ENCODE results near the gene XPO6. TPM values are rescaled to one million over a fixed set of nuclear protein-coding genes. Genes with fewer than 3 reads are reported as not detected.

XPO6 gene
- 100 to 1,000 TPM; 355 to 403 (median 391) TPM for total RNA-seq
- total RNA-seq (2013), result 289 TPM
- 272 to 450 (median 348) reads per million in 29 experiments for total RNA-seq

GRCh38 chr16:28211758-28212531 lies at the start of gene XPO6:
TSS of gene XPO6 (minus strand) at chr16:28211965. CDS start at chr16:28211368, 597 bp downstream.
- Mint-ChIP-seq H3K27ac (peak within 1 kb of the TSS; percentile 89 to 91), H3K4me3 (peak within 1 kb of the TSS; percentile 78 to 90 (median 86)), H3K27me3 (no peaks in the 10 kb centered on the region), H3K4me1 (peaks cover 29 to 40% (median 36%) of the 10 kb centered on the region in 3 donors), H3K9me3 (peaks cover 0 to 3% (median 2%) of the 10 kb centered on the region in 3 donors), H3K36me3 (peaks cover 12% of the 10 kb centered on the region)
- ATAC-seq (replicated peaks in 1 of 4) (peak; percentile 84 to 90 (median 86)), DNase-seq (peak; percentile 91 to 99 (median 98))
- Histone ChIP-seq H3K36me3 (ENCODE audit: control insufficient read depth in 2 of 2, extremely low read depth in 1 of 2, insufficient read depth in 1 of 2, low read length in 1 of 2) (peaks cover 0 to 18% of the 10 kb centered on the region in 2 donors), H3K4me3 (ENCODE audit: control insufficient read depth in 1 of 2, extremely low read depth in 1 of 2, low read length in 1 of 2) (peak within 1 kb of the TSS; percentile 89 to 93), H3K27ac (ENCODE audit: low read length) (peak within 1 kb of the TSS; percentile 60), H3K4me1 (ENCODE audit: control insufficient read depth in 1 of 2, extremely low read depth in 1 of 2, insufficient read depth in 2 of 2, low read length in 2 of 2) (peaks cover 24 to 38% of the 10 kb centered on the region in 2 experiments), H3K9me3 (no peaks in the 10 kb centered on the region), H3K27me3 (replicated peaks in 1 of 2; ENCODE audit: control insufficient read depth in 2 of 2, extremely low read depth in 1 of 2, insufficient read depth in 2 of 2, low read length in 1 of 2) (no peaks in the 10 kb centered on the region)
- under 1% methylated on average over 55 of the region's 76 CpGs for WGBS (ENCODE audit: insufficient coverage)
- ChIA-PET POLR2A (interaction anchor here in 1 of 2 donors (0.6 kb wide), 1 partner anchor 23 kb away, joined by 10 read pairs; no protein-coding TSS in a partner anchor), CTCF (interaction anchor here in 1 of 2 donors (1.1 to 2.7 kb wide), 5 partner anchors 10 to 75 kb away, joined by 3 to 12 read pairs (median 7); no protein-coding TSS in a partner anchor)

- no CpG with 5 or more reads among the region's 1 CpG for whole genome bisulfite sequencing (ENCODE audit: insufficient coverage)
- peaks cover 0 to 61% of the 10 kb centered on the region in 2 experiments for H3K27me3 ChIP-seq (replicated peaks in 1 of 2; ENCODE audit: control insufficient read depth in 2 of 2, extremely low read depth in 1 of 2, insufficient read depth in 2 of 2, low read length in 1 of 2)
- Mint-ChIP-seq H3K27me3 (peaks cover 5 to 11% of the 10 kb centered on the region in 2 donors), H3K4me3 (peak overlapping the region in 1 of 3 donors; percentile 41), H3K4me1 (peaks cover 7 to 30% (median 16%) of the 10 kb centered on the region in 3 donors), H3K36me3 (no peaks in the 10 kb centered on the region), H3K9me3 (peaks cover 0 to 5% (median 0%) of the 10 kb centered on the region in 3 donors), H3K27ac (no peak overlapping the region)
- H3K9me3 ChIP-seq, result no peaks in the 10 kb centered on the region
- ChIA-PET POLR2A (no interaction called here), CTCF (interaction anchor here in 1 of 2 donors (0.5 kb wide), 1 partner anchor 684 kb away, joined by 3 read pairs; no protein-coding TSS in a partner anchor)
- H3K4me1 ChIP-seq (ENCODE audit: control insufficient read depth in 1 of 2, extremely low read depth in 1 of 2, insufficient read depth in 2 of 2, low read length in 2 of 2), result peaks cover 0 to 22% of the 10 kb centered on the region in 2 experiments
- no peak for ATAC-seq (replicated peaks in 1 of 4)
- no peak overlapping the region for H3K4me3 ChIP-seq (ENCODE audit: control insufficient read depth in 1 of 2, extremely low read depth in 1 of 2, low read length in 1 of 2)
- H3K36me3 ChIP-seq (ENCODE audit: control insufficient read depth in 2 of 2, extremely low read depth in 1 of 2, insufficient read depth in 1 of 2, low read length in 1 of 2), result no peaks in the 10 kb centered on the region
- H3K27ac ChIP-seq (ENCODE audit: low read length), result no peak overlapping the region
- no peak for DNase-seq
These were observed 48.4 kb upstream of the XPO6 start for GRCh38 chr16:28260193-28260592.

- H3K27ac Mint-ChIP-seq, result no peak overlapping the region
- Histone ChIP-seq H3K4me1 (ENCODE audit: control insufficient read depth in 1 of 2, extremely low read depth in 1 of 2, insufficient read depth in 2 of 2, low read length in 2 of 2) (peaks cover 0 to 22% of the 10 kb centered on the region in 2 experiments), H3K27me3 (replicated peaks in 1 of 2; ENCODE audit: control insufficient read depth in 2 of 2, extremely low read depth in 1 of 2, insufficient read depth in 2 of 2, low read length in 1 of 2) (peaks cover 0 to 57% of the 10 kb centered on the region in 2 experiments), H3K36me3 (ENCODE audit: control insufficient read depth in 2 of 2, extremely low read depth in 1 of 2, insufficient read depth in 1 of 2, low read length in 1 of 2) (no peaks in the 10 kb centered on the region), H3K27ac (ENCODE audit: low read length) (no peak overlapping the region), H3K4me3 (ENCODE audit: control insufficient read depth in 1 of 2, extremely low read depth in 1 of 2, low read length in 1 of 2) (no peak overlapping the region), H3K9me3 (no peaks in the 10 kb centered on the region)
- peaks cover 0 to 5% (median 0%) of the 10 kb centered on the region in 3 donors for H3K9me3 Mint-ChIP-seq
- H3K4me1 Mint-ChIP-seq, result peaks cover 7 to 26% (median 12%) of the 10 kb centered on the region in 3 donors
- POLR2A ChIA-PET, result no interaction called here
- ATAC-seq (replicated peaks in 1 of 4), result no peak
- H3K4me3 Mint-ChIP-seq, result peak overlapping the region in 1 of 3 donors; percentile 41
- peaks cover 5 to 11% of the 10 kb centered on the region in 2 donors for H3K27me3 Mint-ChIP-seq
- no peak for DNase-seq
- 77% methylated on average over 6 of the region's 7 CpGs for WGBS (ENCODE audit: insufficient coverage)
- H3K36me3 Mint-ChIP-seq, result no peaks in the 10 kb centered on the region
- CTCF ChIA-PET, result interaction anchor here in 1 of 2 donors (0.5 kb wide), 1 partner anchor 685 kb away, joined by 3 read pairs; no protein-coding TSS in a partner anchor
These were observed 48.0 kb upstream of the XPO6 start for GRCh38 chr16:28259781-28260150.

GRCh38 chr16:28259091-28259780 lies 47.5 kb upstream of the XPO6 start:
- ATAC-seq (replicated peaks in 1 of 4), result peak; percentile 50 to 70 (median 60)
- no peak overlapping the region for H3K4me3 ChIP-seq (ENCODE audit: control insufficient read depth in 1 of 2, extremely low read depth in 1 of 2, low read length in 1 of 2)
- Mint-ChIP-seq H3K4me1 (peaks cover 7 to 21% (median 9%) of the 10 kb centered on the region in 3 donors), H3K4me3 (peak overlapping the region in 1 of 3 donors; percentile 41), H3K9me3 (peaks cover 0 to 5% (median 0%) of the 10 kb centered on the region in 3 donors), H3K27ac (no peak overlapping the region), H3K36me3 (no peaks in the 10 kb centered on the region), H3K27me3 (peaks cover 5 to 11% of the 10 kb centered on the region in 2 donors)
- ChIA-PET POLR2A (no interaction called here), CTCF (interaction anchor here in 1 of 2 donors (0.5 kb wide), 1 partner anchor 685 kb away, joined by 3 read pairs; no protein-coding TSS in a partner anchor)
- WGBS (ENCODE audit: insufficient coverage), result 79% methylated on average over 22 of the region's 29 CpGs
- no peaks in the 10 kb centered on the region for H3K36me3 ChIP-seq (ENCODE audit: control insufficient read depth in 2 of 2, extremely low read depth in 1 of 2, insufficient read depth in 1 of 2, low read length in 1 of 2)
- no peak overlapping the region for H3K27ac ChIP-seq (ENCODE audit: low read length)
- no peaks in the 10 kb centered on the region for H3K9me3 ChIP-seq
- peak in 2 of 35 experiments; percentile 4 to 17 for DNase-seq
- peaks cover 0 to 54% of the 10 kb centered on the region in 2 experiments for H3K27me3 ChIP-seq (replicated peaks in 1 of 2; ENCODE audit: control insufficient read depth in 2 of 2, extremely low read depth in 1 of 2, insufficient read depth in 2 of 2, low read length in 1 of 2)
- H3K4me1 ChIP-seq (ENCODE audit: control insufficient read depth in 1 of 2, extremely low read depth in 1 of 2, insufficient read depth in 2 of 2, low read length in 2 of 2), result peaks cover 0 to 22% of the 10 kb centered on the region in 2 experiments

- no peaks in the 10 kb centered on the region for H3K9me3 ChIP-seq
- no peaks in the 10 kb centered on the region for H3K36me3 ChIP-seq (ENCODE audit: control insufficient read depth in 2 of 2, extremely low read depth in 1 of 2, insufficient read depth in 1 of 2, low read length in 1 of 2)
- H3K36me3 Mint-ChIP-seq, result no peaks in the 10 kb centered on the region
- WGBS (ENCODE audit: insufficient coverage), result 61% methylated on average over 15 of the region's 18 CpGs
- peaks cover 0 to 48% of the 10 kb centered on the region in 2 experiments for H3K27me3 ChIP-seq (replicated peaks in 1 of 2; ENCODE audit: control insufficient read depth in 2 of 2, extremely low read depth in 1 of 2, insufficient read depth in 2 of 2, low read length in 1 of 2)
- H3K27ac ChIP-seq (ENCODE audit: low read length), result no peak overlapping the region
- peaks cover 5 to 8% of the 10 kb centered on the region in 2 donors for H3K27me3 Mint-ChIP-seq
- H3K4me3 ChIP-seq (ENCODE audit: control insufficient read depth in 1 of 2, extremely low read depth in 1 of 2, low read length in 1 of 2), result no peak overlapping the region
- no peak for ATAC-seq (replicated peaks in 1 of 4)
- ChIA-PET POLR2A (no interaction called here), CTCF (no interaction called here)
- H3K27ac Mint-ChIP-seq, result no peak overlapping the region
- H3K9me3 Mint-ChIP-seq, result peaks cover 0 to 5% (median 0%) of the 10 kb centered on the region in 3 donors
- no peak overlapping the region for H3K4me3 Mint-ChIP-seq
- peaks cover 7 to 15% (median 9%) of the 10 kb centered on the region in 3 donors for H3K4me1 Mint-ChIP-seq
- peaks cover 0 to 22% of the 10 kb centered on the region in 2 experiments for H3K4me1 ChIP-seq (ENCODE audit: control insufficient read depth in 1 of 2, extremely low read depth in 1 of 2, insufficient read depth in 2 of 2, low read length in 2 of 2)
- no peak for DNase-seq
These were observed 46.8 kb upstream of the XPO6 start for GRCh38 chr16:28258567-28258966.

GRCh38 chr16:28257256-28257655 lies 45.5 kb upstream of the XPO6 start:
- POLR2A ChIA-PET, result no interaction called here

More at GRCh38 chr16:28257256-28257655, 45.5 kb upstream of the XPO6 start:
- Mint-ChIP-seq H3K9me3 (peaks cover 0 to 9% (median 8%) of the 10 kb centered on the region in 3 donors), H3K4me1 (peaks cover 7 to 9% (median 9%) of the 10 kb centered on the region in 3 donors), H3K27ac (no peak overlapping the region), H3K36me3 (no peaks in the 10 kb centered on the region), H3K4me3 (no peak overlapping the region), H3K27me3 (peaks cover 0 to 8% of the 10 kb centered on the region in 2 donors)
- H3K4me3 ChIP-seq (ENCODE audit: control insufficient read depth in 1 of 2, extremely low read depth in 1 of 2, low read length in 1 of 2), result no peak overlapping the region
- H3K9me3 ChIP-seq, result peaks cover 2% of the 10 kb centered on the region
- peaks cover 0 to 22% of the 10 kb centered on the region in 2 experiments for H3K4me1 ChIP-seq (ENCODE audit: control insufficient read depth in 1 of 2, extremely low read depth in 1 of 2, insufficient read depth in 2 of 2, low read length in 2 of 2)
- H3K27me3 ChIP-seq (replicated peaks in 1 of 2; ENCODE audit: control insufficient read depth in 2 of 2, extremely low read depth in 1 of 2, insufficient read depth in 2 of 2, low read length in 1 of 2), result peaks cover 0 to 46% of the 10 kb centered on the region in 2 experiments
- no peak overlapping the region for H3K27ac ChIP-seq (ENCODE audit: low read length)
- DNase-seq (no peak), ATAC-seq (replicated peaks in 1 of 4) (no peak)
- 100% methylated on average over 2 of the region's 4 CpGs for WGBS (ENCODE audit: insufficient coverage)
- CTCF ChIA-PET, result no interaction called here
- H3K36me3 ChIP-seq (ENCODE audit: control insufficient read depth in 2 of 2, extremely low read depth in 1 of 2, insufficient read depth in 1 of 2, low read length in 1 of 2), result no peaks in the 10 kb centered on the region

Data from T-cell (primary cell).